SK-N-SH (cell line): ENCODE measurements around the gene PRR35. TPM values are rescaled to one million over a fixed set of nuclear protein-coding genes. Genes with fewer than 3 reads are reported as not detected.

Experiments used
- CTCF ChIA-PET: fragments of 300-600, 350-600 bp; formaldehyde crosslinking; extraction: SDS; loops from one replicate; lab custom pipeline; 2021; lab: Yijun Ruan, JAX
- POLR2A ChIA-PET: fragments of 350-600 bp; sonication (Branson Sonifier 250); formaldehyde crosslinking; extraction: SDS; loops from one replicate; lab custom pipeline; 2020; ENCODE audit warnings: antibody characterized with exemption, inconsistent platforms; lab: Yijun Ruan, JAX
- DNase-seq: peaks from one replicate; pipeline ENCODE4 v3.0.0; 2012
- H2AFZ ChIP-seq: fragments of 200-600 bp; sonication (generic); 2 replicates; pipeline ENCODE4 v1.8.1; 2016; ENCODE audit warnings: antibody characterized with exemption, mild to moderate bottlenecking, low read depth
- H3F3A ChIP-seq: fragments of 200-600 bp; sonication (generic); replicated peaks from 2 replicates; pipeline ENCODE3; 2016; ENCODE audit warnings: antibody characterized with exemption, mild to moderate bottlenecking; ENCODE audit not compliant: insufficient read depth
- H3K27ac ChIP-seq, 2 experiments: fragments of 200-500 bp in 1 of 2; fragments of 200-600 bp in 1 of 2; sonication (Bioruptor generic) in 1 of 2; sonication (generic), shearing (Covaris generic) in 1 of 2; 2 replicates each; pipeline versions ENCODE4 v1.5.1 to v1.6.1; 2014 to 2016; ENCODE audit warnings: low read depth in 2 of 2, inconsistent platforms in 1 of 2, low read length in 1 of 2, mild to moderate bottlenecking in 1 of 2, mixed read lengths in 1 of 2
- H3K27me3 ChIP-seq: fragments of 200-600 bp; sonication (generic), shearing (Covaris generic); 2 replicates; pipeline ENCODE4 v1.6.1; 2016; ENCODE audit warnings: mixed run types; ENCODE audit not compliant: insufficient read depth
- H3K36me3 ChIP-seq, 2 experiments: fragments of 200-500 bp in 1 of 2; fragments of 200-600 bp in 1 of 2; sonication (Bioruptor generic) in 1 of 2; sonication (generic) in 1 of 2; replicated peaks in 1 of 2; 2 replicates each; pipeline versions ENCODE3 to v1.5.1; 2014 to 2016; ENCODE audit warnings: low read length in 1 of 2, mild to moderate bottlenecking in 1 of 2; ENCODE audit not compliant: insufficient read depth in 2 of 2, control insufficient read depth in 1 of 2
- H3K4me1 ChIP-seq, 2 experiments: fragments of 200-500 bp in 1 of 2; fragments of 200-600 bp in 1 of 2; sonication (Bioruptor generic) in 1 of 2; sonication (generic), shearing (Covaris generic) in 1 of 2; 2 replicates each; pipeline versions ENCODE4 v1.5.1 to v1.6.1; 2014 to 2016; ENCODE audit warnings: low read depth in 1 of 2, low read length in 1 of 2, mixed run types in 1 of 2; ENCODE audit not compliant: insufficient read depth in 2 of 2, control insufficient read depth in 1 of 2
- H3K4me2 ChIP-seq: fragments of 200-600 bp; sonication (generic), shearing (Covaris generic); 2 replicates; pipeline ENCODE4 v1.6.1; 2017; ENCODE audit warnings: mixed run types
- H3K4me3 ChIP-seq, 2 experiments: fragments of 200-500 bp in 1 of 2; fragments of 200-600 bp in 1 of 2; sonication (Bioruptor generic) in 1 of 2; sonication (generic), shearing (Covaris generic) in 1 of 2; 2 replicates each; pipeline versions ENCODE4 v1.5.1 to v1.8.1; 2014 to 2016; ENCODE audit warnings: low read depth in 2 of 2, inconsistent platforms in 1 of 2, low read length in 1 of 2, mild to moderate bottlenecking in 1 of 2, mixed read lengths in 1 of 2, moderate library complexity in 1 of 2
- H3K79me2 ChIP-seq: fragments of 200-600 bp; sonication (generic); 2 replicates; pipeline ENCODE4 v1.8.1; 2017; ENCODE audit warnings: mild to moderate bottlenecking; ENCODE audit not compliant: insufficient read depth
- H3K9ac ChIP-seq: fragments of 200-600 bp; sonication (generic); 2 replicates; pipeline ENCODE4 v1.6.1; 2017; ENCODE audit warnings: mixed run types
- H3K9me2 ChIP-seq: fragments of 200-600 bp; sonication (generic); 2 replicates; pipeline ENCODE4 v1.6.1; 2017; ENCODE audit warnings: mixed run types
- H3K9me3 ChIP-seq: fragments of 200-600 bp; sonication (generic); 2 replicates; pipeline ENCODE4 v1.6.1; 2017; ENCODE audit warnings: mixed run types, mild to moderate bottlenecking, moderate library complexity
- H4K20me1 ChIP-seq: fragments of 200-600 bp; sonication (generic); 2 replicates; pipeline ENCODE4 v1.6.1; 2017; ENCODE audit warnings: mild to moderate bottlenecking, mixed run types; ENCODE audit not compliant: insufficient read depth
- CHD2 ChIP-seq: fragments of 150-350 bp; IDR thresholded peaks from 2 replicates; pipeline ENCODE4 v1.6.1; 2018; ENCODE audit warnings: low read length; ENCODE audit not compliant: partially characterized antibody
- EP300 ChIP-seq, 2 experiments: IDR thresholded peaks; 2 replicates each; pipeline versions ENCODE4 v1.4.0 to v1.6.1; 2012; ENCODE audit warnings: borderline replicate concordance in 1 of 2, low read depth in 1 of 2, low read length in 1 of 2
- EZH2phosphoT487 ChIP-seq: fragments of 200-600 bp; sonication (generic); IDR thresholded peaks from 2 replicates; pipeline ENCODE4 v1.6.1; 2017; ENCODE audit warnings: low read depth, mixed run types, mild to moderate bottlenecking, antibody characterized with exemption, moderate library complexity, borderline replicate concordance
- FOSL2 ChIP-seq: IDR thresholded peaks from 2 replicates; pipeline ENCODE4 v1.4.0; 2012; ENCODE audit warnings: low read depth, mild to moderate bottlenecking, moderate library complexity, borderline replicate concordance
- FOXM1 ChIP-seq: IDR thresholded peaks from 2 replicates; pipeline ENCODE4 v1.4.0; 2012; ENCODE audit warnings: low read depth, mild to moderate bottlenecking
- GATA2 ChIP-seq: sonication (generic); formaldehyde crosslinking; IDR thresholded peaks from 2 replicates; pipeline ENCODE4 v1.5.0; 2020; ENCODE audit warnings: mild to moderate bottlenecking, missing genetic modification reagents
- IRF3 ChIP-seq: fragments of 150-350 bp; IDR thresholded peaks from 2 replicates; pipeline ENCODE4 v1.6.1; 2016; ENCODE audit warnings: mild to moderate bottlenecking, low read depth, low read length
- JUND ChIP-seq: IDR thresholded peaks from 2 replicates; pipeline ENCODE4 v1.4.0; 2012
- PBX3 ChIP-seq: IDR thresholded peaks from 2 replicates; pipeline ENCODE4; 2012
- REST ChIP-seq: IDR thresholded peaks from 2 replicates; pipeline ENCODE4 v1.6.1; 2012; ENCODE audit warnings: mild to moderate bottlenecking, low read depth, low read length, moderate library complexity
- RFX5 ChIP-seq: IDR thresholded peaks from 2 replicates; pipeline ENCODE4 v1.6.1; 2012; ENCODE audit warnings: mild to moderate bottlenecking, improper control_type of control experiment, low read length
- RXRA ChIP-seq: IDR thresholded peaks from 2 replicates; pipeline ENCODE4 v1.4.0; 2012; ENCODE audit warnings: low read depth, mild to moderate bottlenecking, borderline replicate concordance
- TAF1 ChIP-seq: IDR thresholded peaks from 2 replicates; pipeline ENCODE4 v1.6.1; 2012; ENCODE audit warnings: low read depth, mild to moderate bottlenecking, low read length, moderate library complexity, borderline replicate concordance
- USF1 ChIP-seq: IDR thresholded peaks from 2 replicates; pipeline ENCODE4 v1.4.0; 2012; ENCODE audit warnings: low read depth, borderline replicate concordance
- YY1 ChIP-seq: IDR thresholded peaks from 2 replicates; pipeline ENCODE4 v1.4.0; 2012; ENCODE audit warnings: low read depth, mild to moderate bottlenecking
- ZBTB33 ChIP-seq: IDR thresholded peaks from 2 replicates; pipeline ENCODE4 v1.4.0; 2012; ENCODE audit warnings: low read depth, borderline replicate concordance
- WGBS: methylation state at CpG from one replicate; pipeline ENCODE4 v1.1.6; 2017; ENCODE audit warnings: low lambda C conversion rate; 5-methylcytosine and 5-hydroxymethylcytosine counted together
- polyA plus RNA-seq, 3 experiments: library from polyadenylated mRNA; depleted of rRNA; stranded (reverse); fragments of >200 nt; gene quantifications; 2 replicates each; pipeline ENCODE4 v1.2.3, GENCODE V29; 2012

Gene PRR35
- polyA plus RNA-seq, 1 of the 3 experiments (the other 2 are of a cell fraction), result not detected

GRCh38 chr16:575354-576196 lies 15.4 kb downstream of the PRR35 start (continued):
- TF ChIP-seq REST (no peak), YY1 (no peak), USF1 (no peak)
- TF ChIP-seq, all 33 proteins: peak for 0

GRCh38 chr16:576197-576822 lies 16.1 kb downstream of the PRR35 start:
- H3K4me2 ChIP-seq, result no peak overlapping the region
- no peak overlapping the region for H2AFZ ChIP-seq
- CTCF ChIA-PET, result interaction anchor here (0.9 to 1.2 kb wide), 2 partner anchors 9 to 72 kb away, joined by 3 to 4 read pairs; no protein-coding TSS in a partner anchor
- H3K79me2 ChIP-seq, result peaks cover 8% of the 10 kb centered on the region
- no peak for DNase-seq
- no peaks in the 10 kb centered on the region for H3K9me2 ChIP-seq
- H3K9me3 ChIP-seq, result no peaks in the 10 kb centered on the region
- no peak overlapping the region for H3K27ac ChIP-seq
- H3K9ac ChIP-seq, result no peak overlapping the region
- H3K27me3 ChIP-seq, result no peaks in the 10 kb centered on the region
- peaks cover 0 to 7% of the 10 kb centered on the region in 2 experiments; a peak in 1 of 4 replicates for H3K4me1 ChIP-seq
- H3F3A ChIP-seq, result no peaks in the 10 kb centered on the region
- H3K36me3 ChIP-seq, result peaks cover 0 to 41% of the 10 kb centered on the region in 2 experiments
- no peaks in the 10 kb centered on the region for H4K20me1 ChIP-seq
- POLR2A ChIA-PET, result interaction anchor here (0.7 to 1.1 kb wide), 3 partner anchors 9 to 11 kb away, joined by 3 read pairs; partner anchors contain the start of gene NHLRC4
- no peak overlapping the region for H3K4me3 ChIP-seq
- whole genome bisulfite sequencing, result 90% methylated on average over 6 of the region's 21 CpGs
- TF ChIP-seq JUND, result no peak
- TF ChIP-seq RXRA, result no peak
- no peak for TF ChIP-seq RFX5
- no peak for TF ChIP-seq ZBTB33
- TF ChIP-seq TAF1, result no peak
- TF ChIP-seq CHD2, result no peak
- TF ChIP-seq PBX3, result no peak
- no peak for TF ChIP-seq FOXM1
- no peak for TF ChIP-seq IRF3
- TF ChIP-seq EP300 (IDR thresholded peaks at IDR 0.05; ENCODE audit: borderline replicate concordance in 1 of 2, low read depth in 1 of 2, low read length in 1 of 2), result no peak
- TF ChIP-seq EZH2phosphoT487, result no peak
- no peak for TF ChIP-seq FOSL2
- TF ChIP-seq YY1, result no peak
- no peak for TF ChIP-seq GATA2 (CRISPR knock-in tag)
